HEK293 (cell line): Measurements from ENCODE around the gene CMTM8.

ENCODE experiments used
- CTCF ChIA-PET: fragments of 350-600 bp; formaldehyde crosslinking; extraction: SDS; loops from one replicate; lab custom pipeline; 2021; ENCODE audit warnings: antibody characterized with exemption; lab: Yijun Ruan, JAX
- POLR2A ChIA-PET: fragments of 300-600 bp; formaldehyde crosslinking; extraction: SDS; loops from one replicate; lab custom pipeline; 2020; ENCODE audit warnings: antibody characterized with exemption, inconsistent platforms; lab: Yijun Ruan, JAX
- H3K27ac ChIP-seq: fragments of 200-500 bp; sonication (Bioruptor generic); 2 replicates; pipeline ENCODE4 v1.5.1; 2014; ENCODE audit warnings: low read depth, low read length, control low read depth, inconsistent platforms; ENCODE audit errors: extremely low read depth
- H3K36me3 ChIP-seq, 2 experiments: fragments of 200-500 bp in 1 of 2; sonication (Bioruptor generic) in 1 of 2; 1 replicate in 1 of 2; 2 replicates in 1 of 2; pipeline ENCODE4 v1.5.1; 2014 to 2017; ENCODE audit warnings: inconsistent platforms in 2 of 2, low read length in 2 of 2; ENCODE audit not compliant: control insufficient read depth in 2 of 2, insufficient read depth in 1 of 2
- H3K4me1 ChIP-seq: fragments of 200-500 bp; sonication (Bioruptor generic); 2 replicates; pipeline ENCODE4 v1.5.1; 2014; ENCODE audit warnings: mild to moderate bottlenecking, low read length, inconsistent platforms; ENCODE audit not compliant: control insufficient read depth, insufficient read depth
- H3K4me3 ChIP-seq: 2 replicates; pipeline ENCODE4 v1.5.1; 2011; ENCODE audit warnings: low read depth, mild to moderate bottlenecking, control low read depth, low read length, moderate library complexity
- H3K9me3 ChIP-seq: fragments of 200-500 bp; sonication (Bioruptor generic); 2 replicates; pipeline ENCODE4 v1.5.1; 2014; ENCODE audit warnings: low read depth, low read length, inconsistent platforms; ENCODE audit not compliant: control insufficient read depth, insufficient read depth
- GLIS1 ChIP-seq: fragments of 450-650 bp; formaldehyde crosslinking; IDR thresholded peaks from 2 replicates; pipeline ENCODE4 v1.5.1; 2016; ENCODE audit warnings: missing biosample characterization, missing genetic modification characterization
- RBAK ChIP-seq: fragments of 450-650 bp; formaldehyde crosslinking; IDR thresholded peaks from 2 replicates; pipeline ENCODE4 v1.5.1; 2016; ENCODE audit warnings: missing biosample characterization, missing genetic modification characterization
- SP3 ChIP-seq: fragments of 450-650 bp; formaldehyde crosslinking; IDR thresholded peaks from 2 replicates; pipeline ENCODE4 v1.5.1; 2016; ENCODE audit warnings: missing biosample characterization, missing genetic modification characterization
- ZBTB1 ChIP-seq: fragments of 450-650 bp; formaldehyde crosslinking; IDR thresholded peaks from 2 replicates; pipeline ENCODE4 v1.5.1; 2016; ENCODE audit warnings: missing biosample characterization, missing genetic modification characterization
- ZBTB21 ChIP-seq: fragments of 450-650 bp; formaldehyde crosslinking; IDR thresholded peaks from 2 replicates; pipeline ENCODE4 v1.5.1; 2017; ENCODE audit warnings: missing biosample characterization, missing genetic modification characterization
- ZNF175 ChIP-seq: fragments of 450-650 bp; formaldehyde crosslinking; IDR thresholded peaks from 2 replicates; pipeline ENCODE4 v1.5.1; 2016; ENCODE audit warnings: missing biosample characterization, missing genetic modification characterization
- ZNF221 ChIP-seq: fragments of 450-650 bp; formaldehyde crosslinking; IDR thresholded peaks from 2 replicates; pipeline ENCODE4 v1.5.1; 2017; ENCODE audit warnings: missing biosample characterization, missing genetic modification characterization, borderline replicate concordance
- ZNF23 ChIP-seq: fragments of 450-650 bp; formaldehyde crosslinking; IDR thresholded peaks from 2 replicates; pipeline ENCODE4 v1.5.1; 2016; ENCODE audit warnings: missing biosample characterization, missing genetic modification characterization, borderline replicate concordance
- ZNF248 ChIP-seq: fragments of 450-650 bp; formaldehyde crosslinking; IDR thresholded peaks from 2 replicates; pipeline ENCODE4 v1.5.1; 2017; ENCODE audit warnings: missing biosample characterization, missing genetic modification characterization
- ZNF292 ChIP-seq: fragments of 450-650 bp; formaldehyde crosslinking; IDR thresholded peaks from 2 replicates; pipeline ENCODE4 v1.5.1; 2016; ENCODE audit warnings: low read depth, missing biosample characterization, missing genetic modification characterization, borderline replicate concordance
- ZNF302 ChIP-seq: fragments of 450-650 bp; formaldehyde crosslinking; IDR thresholded peaks from 2 replicates; pipeline ENCODE4 v1.5.1; 2016; ENCODE audit warnings: missing biosample characterization, missing genetic modification characterization, low read depth
- ZNF324 ChIP-seq: fragments of 450-650 bp; formaldehyde crosslinking; IDR thresholded peaks from 2 replicates; pipeline ENCODE4 v1.5.1; 2016; ENCODE audit warnings: missing biosample characterization, missing genetic modification characterization
- ZNF366 ChIP-seq: fragments of 450-650 bp; formaldehyde crosslinking; conservative IDR thresholded peaks from 2 replicates; pipeline ENCODE4 v1.5.1; 2016; ENCODE audit warnings: missing biosample characterization, missing genetic modification characterization
- ZNF416 ChIP-seq: fragments of 450-650 bp; formaldehyde crosslinking; IDR thresholded peaks from 2 replicates; pipeline ENCODE4 v1.5.1; 2016; ENCODE audit warnings: missing biosample characterization, missing genetic modification characterization
- ZNF473 ChIP-seq: fragments of 450-650 bp; formaldehyde crosslinking; IDR thresholded peaks from 2 replicates; pipeline ENCODE4 v1.5.1; 2017; ENCODE audit warnings: missing biosample characterization, missing genetic modification characterization
- ZNF521 ChIP-seq: fragments of 450-650 bp; formaldehyde crosslinking; IDR thresholded peaks from 2 replicates; pipeline ENCODE4 v1.5.1; 2017; ENCODE audit warnings: missing biosample characterization, mild to moderate bottlenecking, missing genetic modification characterization
- ZNF549 ChIP-seq: fragments of 450-650 bp; IDR thresholded peaks from 2 replicates; pipeline ENCODE4 v1.5.1; 2018; ENCODE audit warnings: missing biosample characterization, missing genetic modification characterization, mild to moderate bottlenecking, inconsistent platforms, moderate library complexity
- ZNF560 ChIP-seq: fragments of 450-650 bp; formaldehyde crosslinking; IDR thresholded peaks from 2 replicates; pipeline ENCODE4 v1.5.1; 2017; ENCODE audit warnings: missing biosample characterization, missing genetic modification characterization, borderline replicate concordance
- ZNF585B ChIP-seq: fragments of 450-650 bp; formaldehyde crosslinking; IDR thresholded peaks from 2 replicates; pipeline ENCODE4 v1.5.1; 2016; ENCODE audit warnings: missing biosample characterization, missing genetic modification characterization
- ZNF600 ChIP-seq: fragments of 450-650 bp; formaldehyde crosslinking; IDR thresholded peaks from 2 replicates; pipeline ENCODE4 v1.5.1; 2016; ENCODE audit warnings: missing biosample characterization, missing genetic modification characterization
- ZNF629 ChIP-seq: fragments of 450-650 bp; formaldehyde crosslinking; IDR thresholded peaks from 2 replicates; pipeline ENCODE4 v1.5.1; 2017; ENCODE audit warnings: missing biosample characterization, missing genetic modification characterization
- ZNF660 ChIP-seq: fragments of 450-650 bp; IDR thresholded peaks from 2 replicates; pipeline ENCODE4 v1.5.1; 2018; ENCODE audit warnings: missing biosample characterization, mild to moderate bottlenecking, missing genetic modification characterization
- ZNF776 ChIP-seq: fragments of 450-650 bp; formaldehyde crosslinking; IDR thresholded peaks from 2 replicates; pipeline ENCODE4 v1.5.0; 2017; ENCODE audit warnings: missing biosample characterization, missing genetic modification characterization, borderline replicate concordance
- ZNF785 ChIP-seq: fragments of 450-650 bp; formaldehyde crosslinking; IDR thresholded peaks from 2 replicates; pipeline ENCODE4 v1.5.1; 2016; ENCODE audit warnings: missing biosample characterization, missing genetic modification characterization
- ZNF791 ChIP-seq: fragments of 450-650 bp; formaldehyde crosslinking; IDR thresholded peaks from 2 replicates; pipeline ENCODE4 v1.5.1; 2016; ENCODE audit warnings: missing biosample characterization, missing genetic modification characterization
- ZNF830 ChIP-seq: fragments of 450-650 bp; IDR thresholded peaks from 2 replicates; pipeline ENCODE4 v1.5.0; 2018; ENCODE audit warnings: missing biosample characterization, missing genetic modification characterization, low read depth, mild to moderate bottlenecking, moderate library complexity
- ZSCAN16 ChIP-seq: fragments of 450-650 bp; formaldehyde crosslinking; IDR thresholded peaks from 2 replicates; pipeline ENCODE4 v1.5.1; 2016; ENCODE audit warnings: missing biosample characterization, missing genetic modification characterization
- TF ChIP-seq, protein P1 (sequence below): fragments of 450-650 bp; formaldehyde crosslinking; IDR thresholded peaks from 2 replicates; pipeline ENCODE4 v1.5.1; 2017; ENCODE audit warnings: missing biosample characterization, missing genetic modification characterization

CMTM8 gene

DNA sequence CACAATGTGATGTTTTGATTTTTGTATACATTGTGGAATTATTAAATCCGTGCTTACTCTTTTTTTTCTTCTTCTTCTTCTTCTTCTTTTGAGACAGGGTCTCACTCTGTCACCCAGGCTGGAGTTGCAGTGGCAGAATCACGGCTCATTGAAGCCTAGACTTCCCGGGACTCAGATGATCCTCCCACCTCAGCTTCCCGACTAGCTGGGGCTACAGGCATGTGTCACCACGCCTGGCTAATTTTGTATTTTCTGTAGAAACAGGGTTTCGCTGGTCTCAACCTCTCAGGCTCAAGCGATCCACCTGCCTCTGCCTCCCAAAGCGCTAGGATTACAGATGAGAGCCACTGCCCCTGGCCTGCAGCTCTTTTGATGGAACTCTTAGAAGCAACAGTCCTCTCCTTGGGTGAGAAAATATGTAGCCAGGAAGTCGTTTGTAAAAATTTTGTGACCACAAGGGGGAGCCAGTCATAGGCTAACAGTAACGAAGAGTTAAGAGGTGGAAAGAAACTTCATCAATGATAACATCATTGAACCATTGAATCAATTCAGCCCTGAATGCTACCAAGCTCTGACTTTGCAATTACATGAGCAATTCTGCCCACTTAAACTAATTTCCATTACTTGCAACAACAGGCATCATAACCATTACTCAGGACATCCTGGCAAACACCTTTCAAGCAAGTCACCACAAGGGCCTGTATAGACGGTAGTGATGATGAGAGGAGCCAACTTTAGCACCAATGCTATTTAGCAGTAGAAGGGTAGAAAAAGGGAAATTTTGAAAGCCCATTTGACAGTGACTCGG lies 136.5 kb downstream of the CMTM8 start (continued):
- TF ChIP-seq ZNF600 (tag by site-specific recombination) (no peak), RBAK (no peak), ZBTB1 (tag by site-specific recombination) (no peak), GLIS1 (no peak), ZNF660 (tag by site-specific recombination) (0 out of 2 replicates have a peak, but pooled peaks have one; percentile 22), SP3 (tag by site-specific recombination) (no peak), ZNF292 (no peak), ZNF629 (tag by site-specific recombination) (no peak)
- TF ChIP-seq, protein P1, sequence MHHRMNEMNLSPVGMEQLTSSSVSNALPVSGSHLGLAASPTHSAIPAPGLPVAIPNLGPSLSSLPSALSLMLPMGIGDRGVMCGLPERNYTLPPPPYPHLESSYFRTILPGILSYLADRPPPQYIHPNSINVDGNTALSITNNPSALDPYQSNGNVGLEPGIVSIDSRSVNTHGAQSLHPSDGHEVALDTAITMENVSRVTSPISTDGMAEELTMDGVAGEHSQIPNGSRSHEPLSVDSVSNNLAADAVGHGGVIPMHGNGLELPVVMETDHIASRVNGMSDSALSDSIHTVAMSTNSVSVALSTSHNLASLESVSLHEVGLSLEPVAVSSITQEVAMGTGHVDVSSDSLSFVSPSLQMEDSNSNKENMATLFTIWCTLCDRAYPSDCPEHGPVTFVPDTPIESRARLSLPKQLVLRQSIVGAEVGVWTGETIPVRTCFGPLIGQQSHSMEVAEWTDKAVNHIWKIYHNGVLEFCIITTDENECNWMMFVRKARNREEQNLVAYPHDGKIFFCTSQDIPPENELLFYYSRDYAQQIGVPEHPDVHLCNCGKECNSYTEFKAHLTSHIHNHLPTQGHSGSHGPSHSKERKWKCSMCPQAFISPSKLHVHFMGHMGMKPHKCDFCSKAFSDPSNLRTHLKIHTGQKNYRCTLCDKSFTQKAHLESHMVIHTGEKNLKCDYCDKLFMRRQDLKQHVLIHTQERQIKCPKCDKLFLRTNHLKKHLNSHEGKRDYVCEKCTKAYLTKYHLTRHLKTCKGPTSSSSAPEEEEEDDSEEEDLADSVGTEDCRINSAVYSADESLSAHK = no peak

DNA sequence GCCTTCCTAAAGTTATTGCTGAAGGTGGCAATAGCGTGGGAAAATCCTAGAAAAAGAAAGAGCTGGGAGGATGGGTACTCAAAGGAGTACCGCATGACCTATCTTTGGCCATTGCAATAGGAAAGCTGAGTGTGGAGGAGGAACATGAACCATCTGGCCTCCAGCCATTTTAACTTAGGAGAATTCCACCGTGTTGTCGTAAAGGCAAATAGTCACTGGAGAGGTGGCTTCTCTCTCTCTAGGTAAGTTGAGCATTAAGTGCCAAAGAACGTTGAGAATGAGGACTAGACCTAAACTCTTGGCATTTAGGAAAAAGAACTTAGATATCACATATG lies 137.1 kb downstream of the CMTM8 start:
- TF ChIP-seq ZNF830 (tag by site-specific recombination) (no peak), ZNF221 (no peak), ZNF248 (tag by site-specific recombination) (no peak), ZNF473 (tag by site-specific recombination) (no peak), ZNF175 (tag by site-specific recombination) (no peak), ZNF549 (no peak), ZNF521 (no peak), ZNF366 (tag by site-specific recombination) (no peak), ZNF560 (no peak), ZNF416 (tag by site-specific recombination) (no peak), ZNF585B (tag by site-specific recombination) (no peak), ZNF776 (tag by site-specific recombination) (no peak), ZNF324 (no peak)
- ChIA-PET POLR2A (no interaction called here), CTCF (interaction anchor here (0.6 to 4.5 kb wide), 14 partner anchors 7 to 481 kb away, joined by 3 to 57 read pairs (median 6); no protein-coding TSS in a partner anchor)
- no peak overlapping the region for H3K27ac ChIP-seq
- no peaks in the 10 kb centered on the region for H3K9me3 ChIP-seq
- no peak overlapping the region for H3K4me3 ChIP-seq
- no peaks in the 10 kb centered on the region for H3K4me1 ChIP-seq
- H3K36me3 ChIP-seq = no peaks in the 10 kb centered on the region; a peak in 1 of 3 replicates

DNA sequence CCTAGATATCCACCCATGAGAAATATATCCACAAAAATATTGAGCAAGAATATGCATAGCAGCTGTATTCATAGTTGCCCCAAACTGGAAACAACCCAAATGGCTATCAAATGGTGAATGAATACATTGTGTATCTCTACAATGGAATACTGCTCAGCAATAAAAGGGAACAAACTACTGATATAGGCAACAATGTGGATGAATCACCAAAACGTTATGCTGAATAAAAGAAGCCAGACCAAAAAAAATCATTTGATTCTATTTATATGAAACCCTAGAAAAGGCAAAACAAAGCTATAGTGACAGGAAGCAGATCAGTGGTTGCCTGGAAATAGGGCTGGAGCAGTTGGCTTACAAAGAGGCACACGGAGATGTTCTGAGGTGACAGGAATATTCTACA lies 137.6 kb downstream of the CMTM8 start:
- no peak overlapping the region for H3K4me3 ChIP-seq
- H3K9me3 ChIP-seq = no peaks in the 10 kb centered on the region
- H3K36me3 ChIP-seq = no peaks in the 10 kb centered on the region; a peak in 1 of 3 replicates
- POLR2A ChIA-PET = no interaction called here
- no peaks in the 10 kb centered on the region for H3K4me1 ChIP-seq
- CTCF ChIA-PET = interaction anchor here (0.6 to 4.5 kb wide), 14 partner anchors 7 to 481 kb away, joined by 3 to 57 read pairs (median 4); no protein-coding TSS in a partner anchor
- TF ChIP-seq ZNF23 = no peak
- no peak for TF ChIP-seq ZBTB21 (tag by site-specific recombination)
- TF ChIP-seq ZNF366 (tag by site-specific recombination) = no peak
- no peak for TF ChIP-seq ZNF585B (tag by site-specific recombination)
- TF ChIP-seq ZNF302 = no peak
- no peak for TF ChIP-seq ZNF791 (tag by site-specific recombination)
- no peak for TF ChIP-seq ZNF785 (tag by site-specific recombination)
- TF ChIP-seq ZSCAN16 (tag by site-specific recombination) = no peak
- TF ChIP-seq, all 188 proteins: peak for 0
- H3K27ac ChIP-seq = no peak overlapping the region
